HG03442 (cell line): ENCODE data around the gene LSR.
"Not testable (repeated sequence)": the region's sequence is repeated elsewhere in the genome, so short reads cannot be mapped to it uniquely, and the experiment has no call there.

Experiments
- ATAC-seq: cut with Tn5 transposase; IDR thresholded peaks from one replicate; pipeline ENCODE4 v1.9.1; 2021; ENCODE audit warnings: mild to moderate bottlenecking, moderate library complexity; ENCODE audit not compliant: unreplicated experiment

LSR gene

GRCh38 chr19:35284153-35285094, 35.6 kb downstream of the LSR start:
- ATAC-seq = no peak

GRCh38 chr19:35285095-35285449, 36.3 kb downstream of the LSR start:
- ATAC-seq = no peak

GRCh38 chr19:35285465-35285864, 36.7 kb downstream of the LSR start:
- not testable (repeated sequence) for ATAC-seq

GRCh38 chr19:35286101-35286500, 37.3 kb downstream of the LSR start:
- not testable (repeated sequence) for ATAC-seq

GRCh38 chr19:35287713-35288112, 38.9 kb downstream of the LSR start:
- ATAC-seq = no peak

- no peak for ATAC-seq
These were observed 39.5 kb downstream of the LSR start for GRCh38 chr19:35288331-35288730.

GRCh38 chr19:35288906-35289305, 40.1 kb downstream of the LSR start:
- ATAC-seq = no peak

GRCh38 chr19:35290381-35291127, 41.8 kb downstream of the LSR start:
- ATAC-seq = no peak

GRCh38 chr19:35291259-35291658, 42.5 kb downstream of the LSR start:
- ATAC-seq = no peak

- no peak for ATAC-seq
These were observed 43.1 kb downstream of the LSR start, which contains the start of gene MAG for GRCh38 chr19:35291916-35292315. Gene MAG (plus strand): TSS chr19:35292161. CDS start chr19:35295409, 3,248 bp downstream.

GRCh38 chr19:35292421-35293362, 43.9 kb downstream of the LSR start:
- ATAC-seq = no peak

GRCh38 chr19:35293363-35293739, 44.5 kb downstream of the LSR start:
- ATAC-seq = no peak

GRCh38 chr19:35293808-35294207, 45.0 kb downstream of the LSR start:
- ATAC-seq = no peak

- ATAC-seq = no peak
These were observed 45.5 kb downstream of the LSR start for GRCh38 chr19:35294328-35294727.

- ATAC-seq = no peak
These were observed 46.3 kb downstream of the LSR start for GRCh38 chr19:35294859-35295791.

- no peak for ATAC-seq
These were observed 47.1 kb downstream of the LSR start for GRCh38 chr19:35295792-35296462.

GRCh38 chr19:35296644-35297514, 48.1 kb downstream of the LSR start:
- ATAC-seq = no peak

GRCh38 chr19:35297515-35297848, 48.7 kb downstream of the LSR start:
- no peak for ATAC-seq
